ENCODE data around the gene ASB14.

ASB14 gene

DNA sequence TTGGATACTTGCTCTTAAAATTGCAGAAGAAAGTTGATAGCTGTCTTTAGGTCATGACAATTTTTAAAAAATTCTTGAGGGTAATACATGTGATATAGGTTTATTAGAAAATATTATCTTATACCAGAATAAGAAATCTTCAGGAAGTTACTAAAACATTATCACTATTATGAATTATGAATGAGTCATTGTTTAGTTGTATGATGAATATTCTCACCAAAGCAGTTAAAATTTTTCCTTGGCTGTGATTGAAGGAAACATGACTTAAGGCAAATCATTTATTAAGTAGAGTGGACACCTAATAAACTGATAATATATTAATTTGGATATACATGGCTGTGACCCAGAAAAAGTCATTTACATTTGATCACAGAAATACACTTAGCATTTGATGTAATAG lies 34.8 kb downstream of the ASB14 start:
- DNase-seq = no peak

DNA sequence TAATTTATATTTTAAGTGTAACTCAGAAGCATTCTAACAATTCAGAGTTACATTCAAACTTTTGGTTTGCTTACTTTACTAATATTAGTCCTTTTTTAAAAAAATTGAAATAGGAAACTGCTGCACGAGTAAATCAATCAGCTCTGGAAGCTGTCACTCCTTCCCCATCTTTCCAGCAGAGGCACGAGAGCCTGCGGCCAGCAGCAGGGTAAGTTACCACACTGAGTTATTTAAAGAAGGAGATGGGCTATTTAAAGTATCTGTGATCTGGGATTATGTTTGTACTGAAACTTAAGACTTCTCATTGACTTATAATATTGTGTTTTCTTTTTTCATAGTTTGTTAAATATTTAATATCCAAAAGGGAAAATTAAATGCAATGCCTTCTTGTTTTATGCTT lies 35.6 kb downstream of the ASB14 start:
- DNase-seq = peak; percentile 33

DNA sequence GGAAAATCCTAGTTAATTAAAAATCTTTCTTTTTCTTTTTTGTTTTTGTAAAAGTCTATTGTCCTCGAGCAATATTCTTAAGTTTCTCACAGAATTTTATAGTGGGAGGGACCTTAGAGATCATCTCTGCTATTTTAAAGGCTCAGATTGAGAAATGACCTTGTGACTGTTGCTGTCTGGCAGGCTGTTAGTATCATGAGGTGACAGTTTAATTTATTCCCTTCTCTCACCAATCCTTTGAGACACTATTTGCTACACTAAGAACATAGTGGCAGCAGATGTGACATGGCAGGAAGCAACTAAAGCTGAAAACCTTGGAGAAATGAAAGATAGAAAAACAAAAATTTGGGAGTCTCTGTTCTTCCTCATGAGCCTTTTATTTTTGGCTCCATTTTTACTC lies 40.1 kb downstream of the ASB14 start:
- no peak for DNase-seq

DNA sequence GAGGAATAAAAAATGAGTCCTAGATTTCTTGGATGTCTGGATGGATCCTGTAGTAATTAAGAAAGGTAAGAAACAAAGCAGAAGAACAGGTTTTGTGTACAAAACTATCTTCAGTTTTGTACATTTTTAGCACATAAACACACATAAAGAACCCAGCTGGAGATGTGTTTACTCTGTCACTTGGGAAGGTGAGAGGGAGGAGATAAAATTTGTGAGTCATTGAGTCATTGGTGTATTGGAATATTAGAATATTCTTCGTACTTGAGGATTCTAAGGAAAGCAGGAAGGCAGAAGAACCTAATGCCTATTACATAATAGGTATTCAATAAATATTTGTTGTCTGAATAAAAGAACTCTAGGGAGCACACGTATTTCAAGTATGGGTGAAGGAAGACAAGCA lies 47.5 kb downstream of the ASB14 start:
- DNase-seq = no peak

GRCh38 chr3:57234613-57235575 lies 57.6 kb downstream of the ASB14 start:
- DNase-seq = no peak

DNA sequence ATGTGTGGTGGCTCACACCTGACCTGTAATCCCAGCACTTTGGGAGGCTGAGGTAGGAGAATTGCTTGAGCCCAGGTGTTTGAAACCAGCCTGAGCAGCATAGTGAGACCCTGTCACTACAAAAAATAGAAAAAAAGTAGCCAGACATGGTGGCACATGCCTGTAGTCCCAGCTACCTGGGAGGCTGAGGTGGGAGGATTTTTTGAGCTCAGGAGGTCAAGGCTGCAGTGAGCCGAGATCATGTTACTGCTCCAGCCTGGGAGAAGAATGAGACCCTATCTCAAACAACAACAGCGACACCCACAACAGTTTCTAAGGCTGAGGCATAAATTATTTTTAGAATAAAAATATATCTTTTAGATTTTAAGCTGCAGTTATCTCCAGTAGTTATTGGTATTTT lies 58.7 kb downstream of the ASB14 start:
- no peak for DNase-seq

DNA sequence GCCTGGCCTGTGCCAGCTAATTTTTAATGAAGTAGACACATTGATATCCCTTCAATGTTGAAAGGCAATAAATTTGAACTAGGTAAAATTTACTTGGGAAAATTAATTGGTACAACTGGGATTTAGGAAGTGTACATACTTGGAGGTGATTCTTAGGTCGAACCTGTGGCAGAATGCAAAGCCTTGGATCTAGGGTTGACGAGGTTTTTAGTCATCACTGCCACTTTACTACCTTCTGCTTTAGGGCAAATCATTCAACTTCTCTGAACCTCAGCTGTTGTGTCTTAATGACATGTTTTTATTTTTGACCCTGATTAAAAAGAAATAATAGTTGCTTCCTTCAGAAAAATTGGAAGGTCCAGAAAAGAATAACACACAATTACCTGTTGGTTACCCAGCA lies 62.5 kb downstream of the ASB14 start:
- DNase-seq = no peak

DNA sequence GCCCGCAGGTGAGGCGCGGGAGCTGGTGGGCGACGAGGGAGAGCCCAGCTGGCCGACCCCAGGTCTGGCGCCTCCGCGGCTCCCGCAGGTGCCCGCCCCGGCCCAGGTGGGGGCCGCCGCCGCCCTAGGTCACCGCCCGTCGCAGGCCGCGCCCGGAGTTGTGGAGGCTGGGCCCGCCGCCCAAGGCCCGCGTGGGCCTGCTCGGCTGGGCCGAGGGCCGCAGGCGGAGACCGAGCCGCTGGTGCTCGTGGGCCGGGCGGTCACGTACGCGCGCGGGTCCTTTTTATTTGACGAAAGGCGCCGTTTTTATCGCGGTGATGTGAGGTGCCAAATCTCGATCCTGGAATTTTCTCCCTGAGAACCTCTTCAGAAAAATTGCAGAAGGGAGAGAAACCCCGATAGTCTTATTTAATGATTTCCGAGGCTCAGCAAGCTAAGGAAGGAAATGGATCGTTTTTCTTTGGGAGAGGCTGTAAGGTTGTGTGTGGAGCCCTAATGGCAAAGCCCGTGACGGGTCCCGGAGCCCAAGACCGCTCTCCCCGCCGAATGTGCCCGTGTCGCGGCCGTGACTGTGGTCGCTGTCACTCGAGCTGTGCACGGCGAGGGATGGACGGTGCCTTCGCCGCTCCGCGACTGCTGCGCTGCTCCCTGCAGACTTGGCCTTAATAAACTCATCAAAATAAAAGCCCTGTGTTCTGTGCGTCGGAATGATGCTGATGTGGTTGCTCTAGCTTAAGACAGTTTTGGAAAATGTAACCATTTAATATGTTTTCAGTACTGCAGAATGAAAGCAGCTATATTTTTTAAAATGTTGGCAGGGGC lies 64.3 kb downstream of the ASB14 start:
- DNase-seq = no peak

GRCh38 chr3:57227204-57227929 lies 65.1 kb downstream of the ASB14 start, which contains the start of gene APPL1:
Gene APPL1, plus strand, starts transcription at chr3:57227729. Its CDS starts 155 bp downstream, at chr3:57227884.
- peak; percentile 78 for DNase-seq

- peak; percentile 42 for DNase-seq
Observed at GRCh38 chr3:57226176-57226575, 66.3 kb downstream of the ASB14 start.

DNA sequence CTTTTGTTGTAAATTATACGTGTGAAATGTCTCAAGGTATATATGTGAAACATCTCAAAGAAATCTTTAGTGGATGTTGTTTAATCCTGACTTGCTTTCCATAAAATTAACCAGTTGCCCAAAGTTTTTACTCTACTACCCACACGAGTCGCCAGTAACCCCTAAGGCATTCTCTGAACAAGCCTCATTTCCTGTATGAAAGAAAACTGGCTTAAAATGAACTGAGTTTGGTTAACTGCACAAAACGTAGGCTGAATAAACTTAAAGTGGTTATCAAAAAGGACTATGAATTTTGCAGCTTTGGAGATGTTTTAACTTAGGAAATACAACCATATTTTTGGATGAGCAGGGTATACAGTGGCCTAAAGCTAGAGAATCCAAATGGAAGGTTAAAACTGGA lies 67.6 kb downstream of the ASB14 start:
- DNase-seq = no peak

DNA sequence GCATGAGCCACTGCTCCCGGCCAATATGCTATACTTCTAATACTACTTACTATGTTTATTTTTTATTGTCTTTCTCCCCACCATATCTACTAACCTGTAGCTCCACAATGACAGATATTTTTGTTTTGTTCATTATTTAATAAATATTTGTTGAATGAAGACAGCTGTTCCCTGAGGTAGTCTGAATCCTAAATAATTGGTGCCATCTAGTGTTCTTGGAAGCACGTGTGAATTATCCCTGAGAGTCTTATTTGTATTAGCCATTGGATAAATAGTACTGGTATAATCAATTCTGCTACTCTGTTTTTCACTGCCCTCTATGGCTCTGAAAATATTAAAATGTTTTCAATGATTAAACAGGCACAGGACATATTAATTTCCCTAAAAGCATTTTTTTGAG lies 70.6 kb downstream of the ASB14 start:
- DNase-seq = no peak

Data from MV-4-11 (cell line).